Measurements from ENCODE around the gene GSTO1.
A peak's percentile ranks its signal among the peaks of the same experiment; 100 is the strongest.

Gene GSTO1

GRCh38 chr10:104251443-104251842, 3.2 kb upstream of the GSTO1 start:
- no peak overlapping the region for H3K4me3 ChIP-seq (ENCODE audit: low read length)
- TF ChIP-seq CTCF (conservative IDR thresholded peaks at IDR 0.05; ENCODE audit: low read length), result no peak
- DNase-seq (ENCODE audit: low read depth), result no peak

GRCh38 chr10:104252368-104252767, 2.3 kb upstream of the GSTO1 start:
- no peak for DNase-seq (ENCODE audit: low read depth)
- TF ChIP-seq CTCF (conservative IDR thresholded peaks at IDR 0.05; ENCODE audit: low read length), result no peak
- no peak overlapping the region for H3K4me3 ChIP-seq (ENCODE audit: low read length)

GRCh38 chr10:104253106-104253505, 1.6 kb upstream of the GSTO1 start:
- TF ChIP-seq CTCF (conservative IDR thresholded peaks at IDR 0.05; ENCODE audit: low read length), result no peak
- no peak overlapping the region for H3K4me3 ChIP-seq (ENCODE audit: low read length)
- no peak for DNase-seq (ENCODE audit: low read depth)

GRCh38 chr10:104253606-104254410, 884 bp upstream of the GSTO1 start:
- DNase-seq (ENCODE audit: low read depth), result no peak
- peak overlapping the region; percentile 83 for H3K4me3 ChIP-seq (ENCODE audit: low read length)
- no peak for TF ChIP-seq CTCF (conservative IDR thresholded peaks at IDR 0.05; ENCODE audit: low read length)

- peak overlapping the region; percentile 83 for H3K4me3 ChIP-seq (ENCODE audit: low read length)
- no peak for TF ChIP-seq CTCF (conservative IDR thresholded peaks at IDR 0.05; ENCODE audit: low read length)
- peak; percentile 83 for DNase-seq (ENCODE audit: low read depth)
These were observed 754 bp downstream of the GSTO1 start for GRCh38 chr10:104255311-104255981.

- no peak for DNase-seq (ENCODE audit: low read depth)
- peak overlapping the region; percentile 83 for H3K4me3 ChIP-seq (ENCODE audit: low read length)
- TF ChIP-seq CTCF (conservative IDR thresholded peaks at IDR 0.05; ENCODE audit: low read length), result no peak
These were observed 1.8 kb downstream of the GSTO1 start for GRCh38 chr10:104256335-104256961.
